Stimulated activated CD8-positive, alpha-beta memory T cell treated with anti-CD3 and anti-CD28 coated beads, Interleukin-12 subunit alpha, Interleukin-12 subunit beta, amount 100 ng/mL, for 24 hours (primary cell): Measurements from ENCODE around the gene SSH3.
A peak's percentile ranks its signal among the peaks of the same experiment; 100 is the strongest.

Experiments used
- DNase-seq: peaks from one replicate; pipeline ENCODE4 v3.0.0-alpha.2; 2020; ENCODE audit errors: extremely low read depth

The SSH3 gene

GRCh38 chr11:67268081-67268961, 35.0 kb upstream of the SSH3 start:
- DNase-seq, result no peak

- no peak for DNase-seq
These were observed 34.4 kb upstream of the SSH3 start for GRCh38 chr11:67268962-67269268.

- DNase-seq, result no peak
These were observed 33.7 kb upstream of the SSH3 start for GRCh38 chr11:67269401-67270255.

- no peak for DNase-seq
These were observed 32.8 kb upstream of the SSH3 start for GRCh38 chr11:67270256-67271204.

- DNase-seq, result no peak
These were observed 32.2 kb upstream of the SSH3 start for GRCh38 chr11:67271205-67271540.

- DNase-seq, result no peak
These were observed 31.6 kb upstream of the SSH3 start for GRCh38 chr11:67271541-67272284.

GRCh38 chr11:67272327-67273259, 30.7 kb upstream of the SSH3 start:
- no peak for DNase-seq

GRCh38 chr11:67273260-67273990, 29.9 kb upstream of the SSH3 start:
- DNase-seq, result no peak

- DNase-seq, result no peak
These were observed 28.3 kb upstream of the SSH3 start for GRCh38 chr11:67274768-67275605.

- no peak for DNase-seq
These were observed 27.5 kb upstream of the SSH3 start for GRCh38 chr11:67275606-67276409.

- no peak for DNase-seq
These were observed 26.5 kb upstream of the SSH3 start for GRCh38 chr11:67276781-67277230.

GRCh38 chr11:67277231-67277961, 25.9 kb upstream of the SSH3 start:
- DNase-seq, result peak; percentile 77

GRCh38 chr11:67278135-67278938, 25.0 kb upstream of the SSH3 start:
- DNase-seq, result no peak

GRCh38 chr11:67278939-67279588, 24.3 kb upstream of the SSH3 start:
- no peak for DNase-seq

GRCh38 chr11:67279589-67280340, 23.6 kb upstream of the SSH3 start:
- DNase-seq, result no peak
